Common myeloid progenitor, CD34-positive (primary cell): ENCODE data around the gene RNF168.
A peak's percentile ranks its signal among the peaks of the same experiment; 100 is the strongest.
"Not testable (repeated sequence)": the region's sequence is repeated elsewhere in the genome, so short reads cannot be mapped to it uniquely, and the experiment has no call there.

ENCODE experiments used
- CTCF ChIA-PET: fragments of 350-600 bp; sonication (Branson Sonifier 250); formaldehyde crosslinking; loops from one replicate; lab custom pipeline; 2021; ENCODE audit warnings: antibody characterized with exemption; lab: Charles Lee
- POLR2A ChIA-PET: fragments of 350-600 bp; sonication (Branson Sonifier 250); formaldehyde crosslinking; loops from one replicate; lab custom pipeline; 2021; ENCODE audit warnings: antibody characterized with exemption; lab: Charles Lee
- DNase-seq, 3 donors: peaks; one replicate each; pipeline versions ENCODE4 v3.0.0 to v3.0.0-alpha.2; 2013
- H3K27ac ChIP-seq, 2 experiments: 1 replicate in 1 of 2; 2 replicates in 1 of 2; pipeline ENCODE4 v1.7.0; 2013; ENCODE audit warnings: inconsistent platforms in 2 of 2, low read length in 2 of 2, mild to moderate bottlenecking in 2 of 2, low read depth in 1 of 2, moderate library complexity in 1 of 2; ENCODE audit not compliant: severe bottlenecking in 2 of 2, insufficient read depth in 1 of 2, poor library complexity in 1 of 2
- H3K27me3 ChIP-seq, 5 experiments: replicated peaks in 2 of 5; 1 replicate in 3 of 5; 2 replicates in 2 of 5; pipeline versions ENCODE4 v1.6.1 to v1.7.0; 2013; ENCODE audit warnings: low read length in 4 of 5, mild to moderate bottlenecking in 2 of 5, moderate library complexity in 2 of 5, inconsistent platforms in 1 of 5; ENCODE audit not compliant: insufficient read depth in 5 of 5, control insufficient read depth in 4 of 5
- H3K36me3 ChIP-seq, 4 experiments: 1 replicate in 2 of 4; 2 replicates in 2 of 4; pipeline versions ENCODE4 v1.6.1 to v1.7.0; 2013; ENCODE audit warnings: low read length in 3 of 4, control low read depth in 1 of 4, mild to moderate bottlenecking in 1 of 4; ENCODE audit not compliant: control insufficient read depth in 4 of 4, insufficient read depth in 4 of 4
- H3K4me1 ChIP-seq, 4 experiments: 1 replicate in 3 of 4; 2 replicates in 1 of 4; pipeline versions ENCODE4 v1.6.1 to v1.7.1; 2013; ENCODE audit warnings: low read length in 3 of 4, mild to moderate bottlenecking in 3 of 4, control low read depth in 1 of 4, inconsistent platforms in 1 of 4, moderate library complexity in 1 of 4; ENCODE audit not compliant: control insufficient read depth in 4 of 4, insufficient read depth in 4 of 4; ENCODE audit errors: control extremely low read depth in 1 of 4
- H3K4me3 ChIP-seq, 7 experiments: 1 replicate in 4 of 7; 2 replicates in 3 of 7; pipeline versions ENCODE4 v1.5.1 to v1.7.0; 2013; ENCODE audit warnings: mild to moderate bottlenecking in 7 of 7, low read length in 6 of 7, moderate library complexity in 6 of 7, inconsistent platforms in 2 of 7, low read depth in 2 of 7, control low read depth in 1 of 7; ENCODE audit not compliant: insufficient read depth in 4 of 7, control insufficient read depth in 1 of 7; ENCODE audit errors: extremely low read depth in 1 of 7
- H3K9me3 ChIP-seq, 5 experiments: 1 replicate in 4 of 5; 2 replicates in 1 of 5; pipeline versions ENCODE4 v1.6.1 to v1.7.1; 2013; ENCODE audit warnings: low read length in 4 of 5, mild to moderate bottlenecking in 2 of 5, inconsistent platforms in 1 of 5, low read depth in 1 of 5, moderate library complexity in 1 of 5; ENCODE audit not compliant: control insufficient read depth in 4 of 5, insufficient read depth in 2 of 5; ENCODE audit errors: control extremely low read depth in 1 of 5
- WGBS: methylation state at CpG from one replicate; pipeline ENCODE4 v1.1.5; 2013; ENCODE audit not compliant: insufficient coverage; 5-methylcytosine and 5-hydroxymethylcytosine counted together

The RNF168 gene

GRCh38 chr3:196432137-196432879, 71.3 kb downstream of the RNF168 start, which contains the start of gene UBXN7:
UBXN7 (minus strand) TSS chr3:196432427; CDS start chr3:196432399, 28 bp downstream.
- peak; percentile 91 to 95 (median 94) for DNase-seq
- POLR2A ChIA-PET = interaction anchor here (0.6 to 0.7 kb wide), 3 partner anchors 15 to 210 kb away, joined by 3 to 4 read pairs (median 3); no protein-coding TSS in a partner anchor
- WGBS = under 1% methylated on average over 51 of the region's 67 CpGs

GRCh38 chr3:196431181-196432136, 72.1 kb downstream of the RNF168 start:
- Histone ChIP-seq H3K27me3 (no peaks in the 10 kb centered on the region), H3K27ac (peak overlapping the region; percentile 88 to 95), H3K4me3 (peak overlapping the region; percentile 83 to 98 (median 94)), H3K4me1 (peaks cover 4 to 20% (median 11%) of the 10 kb centered on the region in 4 experiments), H3K36me3 (peaks cover 2 to 15% (median 6%) of the 10 kb centered on the region in 4 experiments), H3K9me3 (no peaks in the 10 kb centered on the region)
- peak in 2 of 3 donors; percentile 64 to 72 for DNase-seq
- ChIA-PET CTCF (interaction anchor here (1.0 to 1.5 kb wide), 3 partner anchors 8 to 44 kb away, joined by 3 read pairs; no protein-coding TSS in a partner anchor), POLR2A (interaction anchor here (0.6 to 0.7 kb wide), 2 partner anchors 14 to 211 kb away, joined by 3 read pairs; no protein-coding TSS in a partner anchor)
- WGBS = under 1% methylated on average over 32 of the region's 50 CpGs

More at GRCh38 chr3:196432137-196432879, 71.3 kb downstream of the RNF168 start, which contains the start of gene UBXN7:
- Histone ChIP-seq H3K27me3 (no peaks in the 10 kb centered on the region), H3K27ac (peak within 1 kb of the TSS; percentile 88 to 95), H3K4me3 (peak within 1 kb of the TSS; percentile 83 to 98 (median 94)), H3K4me1 (peaks cover 4 to 20% (median 11%) of the 10 kb centered on the region in 4 experiments), H3K9me3 (no peaks in the 10 kb centered on the region), H3K36me3 (peaks cover 2 to 10% (median 3%) of the 10 kb centered on the region in 4 experiments)
- CTCF ChIA-PET = interaction anchor here (0.5 to 1.5 kb wide), 5 partner anchors 9 to 1246 kb away, joined by 3 to 4 read pairs (median 3); no protein-coding TSS in a partner anchor

- no CpG with 5 or more reads among the region's 6 CpGs for WGBS
- CTCF ChIA-PET = no interaction called here
These were observed 75.5 kb downstream of the RNF168 start for GRCh38 chr3:196428041-196428440.

GRCh38 chr3:196424421-196424820, 79.1 kb downstream of the RNF168 start:
- H3K27ac ChIP-seq, H3K4me1 ChIP-seq, H3K4me3 ChIP-seq, H3K27me3 ChIP-seq, DNase-seq, H3K9me3 ChIP-seq, POLR2A ChIA-PET, CTCF ChIA-PET: not testable (repeated sequence)
- WGBS = 100% methylated on average over 1 of the region's 6 CpGs
- H3K36me3 ChIP-seq = peaks cover 7 to 15% (median 10%) of the 10 kb centered on the region in 4 experiments

More at GRCh38 chr3:196428041-196428440, 75.5 kb downstream of the RNF168 start:
- Histone ChIP-seq H3K36me3 (peaks cover 2 to 15% (median 10%) of the 10 kb centered on the region in 4 experiments), H3K27me3 (no peaks in the 10 kb centered on the region), H3K4me1 (peaks cover 7 to 21% (median 11%) of the 10 kb centered on the region in 4 experiments), H3K27ac (no peak overlapping the region), H3K4me3 (no peak overlapping the region), H3K9me3 (no peaks in the 10 kb centered on the region)
- DNase-seq = no peak
- POLR2A ChIA-PET = no interaction called here

GRCh38 chr3:196423044-196423781, 80.4 kb downstream of the RNF168 start:
- DNase-seq = peak in 2 of 3 donors; percentile 63 to 68
- Histone ChIP-seq H3K27me3 (no peaks in the 10 kb centered on the region), H3K9me3 (no peaks in the 10 kb centered on the region), H3K4me3 (no peak overlapping the region), H3K36me3 (peaks cover 8 to 14% (median 10%) of the 10 kb centered on the region in 4 experiments), H3K27ac (no peak overlapping the region), H3K4me1 (peaks cover 0 to 6% (median 3%) of the 10 kb centered on the region in 4 experiments)
- ChIA-PET POLR2A (interaction anchor here (0.9 kb wide), 1 partner anchor 12 kb away, joined by 5 read pairs; no protein-coding TSS in a partner anchor), CTCF (interaction anchor here (1.2 kb wide), 2 partner anchors 9 to 47 kb away, joined by 3 to 4 read pairs; partner anchors contain the start of gene UBXN7)
- WGBS = 92% methylated on average over 9 of the region's 10 CpGs

- H3K9me3 ChIP-seq, POLR2A ChIA-PET, H3K4me1 ChIP-seq, H3K4me3 ChIP-seq, H3K36me3 ChIP-seq, H3K27ac ChIP-seq, H3K27me3 ChIP-seq, DNase-seq: not testable (repeated sequence)
- CTCF ChIA-PET = interaction anchor here (2.6 kb wide), 1 partner anchor 10 kb away, joined by 8 read pairs; no protein-coding TSS in a partner anchor
- 94% methylated on average over 3 of the region's 5 CpGs for WGBS
These were observed 81.9 kb downstream of the RNF168 start for GRCh38 chr3:196421668-196422067.
